Measurements from ENCODE around the gene DNAJB13. TPM values are rescaled to one million over a fixed set of nuclear protein-coding genes. Genes with fewer than 3 reads are reported as not detected.

Gene DNAJB13
- total and polyA plus RNA-seq, 10 of the 15 experiments (the other 5 are each of a cell fraction or from before 2014, with no cell fraction given): 0.07 to 0.76 (median 0.15) TPM; not detected in 7

GRCh38 chr11:73989156-73989555 lies 38.3 kb downstream of the DNAJB13 start:
- no peak for TF ChIP-seq NFXL1 (IDR thresholded peaks at IDR 0.05; ENCODE audit: borderline replicate concordance)
- peak in 1 of 3 experiments; percentile 16; a peak in 2 of 6 replicates for TF ChIP-seq CTCF (IDR thresholded peaks at IDR 0.05 in 2 of 3, conservative IDR thresholded peaks at IDR 0.05 in 1 of 3; ENCODE audit: control insufficient read depth in 2 of 3, extremely low read depth in 1 of 3, insufficient read depth in 1 of 3, low read depth in 3 of 3, low read length in 3 of 3)
- peak; percentile 40 for TF ChIP-seq RAD21 (IDR thresholded peaks at IDR 0.05; ENCODE audit: insufficient read depth, low read depth, low read length)
- TF ChIP-seq SMC3 (IDR thresholded peaks at IDR 0.05; ENCODE audit: borderline replicate concordance, low read length): peak; percentile 23; the same call in 1 of the 2 replicates
- no peaks in the 10 kb centered on the region for H3K36me3 ChIP-seq (ENCODE audit: control insufficient read depth in 2 of 2, insufficient read depth in 2 of 2, low read length in 1 of 2)
- peaks cover 33% of the 10 kb centered on the region for H3K4me1 ChIP-seq (ENCODE audit: control insufficient read depth, insufficient read depth, low read length)
- H3K4me2 ChIP-seq (ENCODE audit: control insufficient read depth, insufficient read depth): no peak overlapping the region
- no peak overlapping the region for H3K9ac ChIP-seq (ENCODE audit: control insufficient read depth, insufficient read depth, low read length)
- intact Hi-C loops (cut with micrococcal nuclease; ENCODE audit: unreplicated experiment): no loop called here
- no peaks in the 10 kb centered on the region for H3K79me2 ChIP-seq (ENCODE audit: control insufficient read depth, insufficient read depth, low read length)
- in situ Hi-C loops (cut with MboI): no loop called here
- no peaks in the 10 kb centered on the region for H3K9me3 ChIP-seq (replicated peaks; ENCODE audit: control insufficient read depth, insufficient read depth, low read length)
- ChIA-PET RAD21 (ENCODE audit: unreplicated experiment) (no interaction called here), SMC1A (ENCODE audit: uncharacterized antibody, unreplicated experiment) (interaction anchor here (3.6 to 3.9 kb wide), 2 partner anchors 9 to 31 kb away, joined by 20 to 38 read pairs; no protein-coding TSS in a partner anchor), CTCF (no interaction called here), POLR2A (interaction anchor here (3.5 kb wide), 1 partner anchor 8 kb away, joined by 41 read pairs; the partner anchor contains the start of gene UCP2)
- H3K27me3 ChIP-seq (replicated peaks in 1 of 2; ENCODE audit: control insufficient read depth in 2 of 2, insufficient read depth in 2 of 2, low read length in 1 of 2): no peaks in the 10 kb centered on the region
- BruUV-seq (replicated peaks): no TSS peak
- WGBS (ENCODE audit: insufficient coverage, insufficient replicate concordance, low lambda C conversion rate, missing lambda C conversion rate): 95% methylated on average over 6 of the region's 6 CpGs
- H3K27ac ChIP-seq (ENCODE audit: control insufficient read depth, insufficient read depth): no peak overlapping the region
- no peak overlapping the region for H3K4me3 ChIP-seq
- H4K20me1 ChIP-seq (ENCODE audit: control insufficient read depth, insufficient read depth): no peaks in the 10 kb centered on the region
- no peak overlapping the region for H2AFZ ChIP-seq (ENCODE audit: control insufficient read depth, low read depth, low read length)
- no peak for ATAC-seq
- no peak for FAIRE-seq
- DNase-seq (ENCODE audit: low read depth, low spot score): no peak

Data from GM12878 (cell line).